Central memory CD8-positive, alpha-beta T cell (primary cell): ENCODE measurements around the gene GLIPR1L1.

Experiments
- ATAC-seq: fragments of 150-1000 bp; cut with Tn5 transposase; replicated peaks from 2 replicates; pipeline ENCODE4 v1.10.0; 2022; ENCODE audit warnings: mild to moderate bottlenecking, moderate FRiP score, moderate number of reproducible peaks; ENCODE audit not compliant: poor library complexity, severe bottlenecking; ENCODE audit errors: extremely low read depth
- DNase-seq, 2 donors: peaks; one replicate each; pipeline ENCODE4 v3.0.0; 2021; ENCODE audit warnings: low spot score in 2 of 2
- H3K27ac Mint-ChIP-seq: one replicate; pipeline ENCODE4 v1.8.0; 2022; ENCODE audit warnings: low read depth, mild to moderate bottlenecking, moderate library complexity, mixed read lengths
- H3K27me3 Mint-ChIP-seq: one replicate; pipeline ENCODE4 v1.8.0; 2022; ENCODE audit warnings: mixed read lengths
- H3K36me3 Mint-ChIP-seq: one replicate; pipeline ENCODE4 v1.8.0; 2022; ENCODE audit warnings: mild to moderate bottlenecking, moderate library complexity, mixed read lengths; ENCODE audit not compliant: insufficient read depth
- H3K4me1 Mint-ChIP-seq: one replicate; pipeline ENCODE4 v1.8.0; 2022; ENCODE audit warnings: mixed read lengths
- H3K4me3 Mint-ChIP-seq: one replicate; pipeline ENCODE4 v1.8.0; 2022; ENCODE audit warnings: mild to moderate bottlenecking, moderate library complexity, mixed read lengths
- H3K9me3 Mint-ChIP-seq: one replicate; pipeline ENCODE4 v1.8.0; 2022; ENCODE audit warnings: mixed read lengths

The GLIPR1L1 gene

DNA sequence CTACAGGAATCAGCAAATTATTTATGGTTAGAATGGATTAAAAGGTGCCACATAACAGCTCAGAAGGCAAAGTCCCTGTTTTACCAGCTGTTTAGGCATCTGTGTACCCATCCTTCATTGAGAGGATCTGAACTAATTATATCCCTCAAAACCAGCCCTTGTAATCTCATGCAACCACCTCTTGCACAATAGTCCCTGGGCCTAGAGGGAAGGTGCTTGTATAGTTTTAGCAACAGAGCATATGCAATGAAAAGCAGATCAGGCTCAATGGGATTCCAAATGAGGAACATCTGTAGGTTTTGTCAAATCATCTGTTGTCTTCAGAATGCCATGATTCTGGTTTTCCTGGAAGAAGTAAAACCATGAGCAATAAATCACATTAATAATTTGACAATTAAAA lies 30.4 kb downstream of the GLIPR1L1 start:
- H3K36me3 Mint-ChIP-seq, result no peaks in the 10 kb centered on the region
- ATAC-seq (no peak), DNase-seq (no peak)
- no peak overlapping the region for H3K4me3 Mint-ChIP-seq
- H3K27me3 Mint-ChIP-seq, result no peaks in the 10 kb centered on the region
- H3K27ac Mint-ChIP-seq, result no peak overlapping the region
- no peaks in the 10 kb centered on the region for H3K9me3 Mint-ChIP-seq
- no peaks in the 10 kb centered on the region for H3K4me1 Mint-ChIP-seq

DNA sequence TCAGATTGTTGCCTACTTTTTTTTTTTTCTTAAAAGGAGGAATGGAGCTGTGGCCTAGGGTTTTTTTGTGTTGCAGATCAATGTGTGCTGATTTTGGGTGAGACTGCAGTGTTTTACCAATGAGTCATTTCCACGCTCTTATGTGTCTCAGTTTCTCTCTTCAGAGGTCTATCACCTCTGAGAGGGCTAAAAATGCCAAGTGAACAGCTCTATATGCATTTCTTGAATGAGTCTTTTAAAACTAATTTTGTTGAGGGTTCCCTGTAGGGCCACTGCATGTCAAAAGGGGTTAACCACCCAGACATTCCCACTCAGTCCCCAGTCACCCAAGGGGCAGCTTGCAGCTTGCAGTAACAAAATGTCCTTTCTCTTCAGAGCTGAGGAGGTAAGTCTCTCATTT lies 32.2 kb downstream of the GLIPR1L1 start:
- Mint-ChIP-seq H3K27me3 (no peaks in the 10 kb centered on the region), H3K4me1 (no peaks in the 10 kb centered on the region), H3K36me3 (no peaks in the 10 kb centered on the region), H3K27ac (no peak overlapping the region), H3K4me3 (no peak overlapping the region), H3K9me3 (no peaks in the 10 kb centered on the region)
- DNase-seq (no peak), ATAC-seq (no peak)

DNA sequence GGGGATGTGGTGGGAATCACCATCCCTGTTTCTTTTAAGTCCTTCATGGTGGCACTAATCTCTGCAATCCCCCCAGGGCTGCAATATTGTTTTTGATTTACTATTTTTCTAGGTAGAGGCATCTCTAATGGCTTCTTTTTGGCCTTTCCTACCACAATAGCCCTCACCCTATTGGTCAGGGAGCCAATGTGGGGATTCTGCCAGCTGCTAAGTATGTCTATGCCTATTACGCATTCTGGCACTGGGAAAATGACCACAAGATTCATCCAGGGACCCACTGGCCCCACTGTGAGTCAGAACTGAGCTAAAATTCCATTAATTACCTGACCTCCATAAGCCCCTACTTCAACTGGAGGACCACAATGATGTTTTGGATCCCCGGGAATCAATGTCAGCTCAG lies 40.5 kb downstream of the GLIPR1L1 start:
- H3K27me3 Mint-ChIP-seq, result no peaks in the 10 kb centered on the region
- no peaks in the 10 kb centered on the region for H3K9me3 Mint-ChIP-seq
- no peak overlapping the region for H3K4me3 Mint-ChIP-seq
- no peaks in the 10 kb centered on the region for H3K36me3 Mint-ChIP-seq
- H3K27ac Mint-ChIP-seq, result no peak overlapping the region
- ATAC-seq (no peak), DNase-seq (no peak)
- no peaks in the 10 kb centered on the region for H3K4me1 Mint-ChIP-seq

DNA sequence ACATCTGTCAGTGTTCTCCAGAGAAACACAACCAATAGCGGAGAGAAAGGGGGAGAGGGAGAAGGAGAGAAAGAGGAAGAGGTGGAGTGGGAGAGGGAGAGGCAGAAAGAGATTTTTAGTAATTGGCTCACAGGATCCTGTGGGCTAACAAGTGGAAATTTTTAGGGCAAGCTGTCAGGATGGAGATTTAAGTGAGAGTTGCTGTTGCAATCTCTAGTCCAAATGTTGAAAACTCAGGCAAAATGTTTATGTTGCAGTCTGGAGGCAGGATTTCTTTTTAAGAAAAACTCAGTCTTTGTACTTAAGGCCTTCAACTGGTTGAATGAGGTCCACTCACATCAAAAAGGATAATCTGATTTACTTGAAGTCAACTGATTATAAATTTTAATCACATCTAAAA lies 43.9 kb downstream of the GLIPR1L1 start:
- Mint-ChIP-seq H3K27me3 (no peaks in the 10 kb centered on the region), H3K27ac (no peak overlapping the region), H3K36me3 (no peaks in the 10 kb centered on the region), H3K4me3 (no peak overlapping the region), H3K9me3 (no peaks in the 10 kb centered on the region), H3K4me1 (no peaks in the 10 kb centered on the region)
- DNase-seq, result no peak
- no peak for ATAC-seq

DNA sequence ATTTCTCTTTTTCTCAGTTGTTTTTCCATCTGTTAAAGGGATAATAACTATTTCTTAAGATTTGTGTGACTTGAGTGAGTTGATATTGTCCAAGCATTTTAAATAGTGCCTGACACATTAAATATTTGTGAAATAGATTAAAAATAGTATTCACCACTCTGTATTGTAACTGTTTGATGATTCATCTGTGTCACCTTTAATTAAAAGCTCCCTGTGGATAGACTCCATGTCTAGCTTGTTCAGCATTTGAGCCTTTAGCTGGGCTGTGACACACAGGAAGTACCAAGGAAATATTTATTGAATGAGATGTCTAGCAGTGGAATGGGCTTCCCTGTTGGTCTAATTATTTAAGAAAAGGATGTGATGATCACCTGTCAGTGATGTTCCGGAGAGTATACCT lies 54.6 kb downstream of the GLIPR1L1 start:
- Mint-ChIP-seq H3K27ac (peak overlapping the region; percentile 70), H3K36me3 (peaks cover 16% of the 10 kb centered on the region), H3K9me3 (no peaks in the 10 kb centered on the region), H3K4me3 (no peak overlapping the region), H3K27me3 (no peaks in the 10 kb centered on the region), H3K4me1 (peaks cover 38% of the 10 kb centered on the region)
- DNase-seq, result no peak
- no peak for ATAC-seq

DNA sequence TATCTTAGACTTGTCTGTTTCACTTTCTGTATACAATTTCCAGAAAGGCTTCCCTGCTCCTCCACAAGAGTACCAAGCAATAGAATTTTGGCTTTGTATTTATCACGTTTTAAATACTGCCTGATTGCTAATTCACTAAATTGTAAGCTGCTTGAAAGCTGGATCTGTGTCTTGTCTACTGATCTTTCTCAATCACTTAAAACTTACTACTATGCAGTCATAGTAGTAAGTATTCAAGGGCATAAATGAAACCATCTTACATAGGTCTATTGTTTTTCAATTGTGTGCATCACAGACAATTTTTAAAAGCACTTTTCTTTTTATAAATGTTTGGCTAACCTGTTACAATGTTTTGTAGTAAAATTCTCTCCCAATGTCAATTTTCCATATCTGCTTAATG lies 55.2 kb downstream of the GLIPR1L1 start:
- Mint-ChIP-seq H3K36me3 (peaks cover 16% of the 10 kb centered on the region), H3K4me3 (peak overlapping the region; percentile 90), H3K4me1 (peaks cover 38% of the 10 kb centered on the region), H3K27ac (peak overlapping the region; percentile 70), H3K9me3 (no peaks in the 10 kb centered on the region), H3K27me3 (no peaks in the 10 kb centered on the region)
- no peak for DNase-seq
- no peak for ATAC-seq

DNA sequence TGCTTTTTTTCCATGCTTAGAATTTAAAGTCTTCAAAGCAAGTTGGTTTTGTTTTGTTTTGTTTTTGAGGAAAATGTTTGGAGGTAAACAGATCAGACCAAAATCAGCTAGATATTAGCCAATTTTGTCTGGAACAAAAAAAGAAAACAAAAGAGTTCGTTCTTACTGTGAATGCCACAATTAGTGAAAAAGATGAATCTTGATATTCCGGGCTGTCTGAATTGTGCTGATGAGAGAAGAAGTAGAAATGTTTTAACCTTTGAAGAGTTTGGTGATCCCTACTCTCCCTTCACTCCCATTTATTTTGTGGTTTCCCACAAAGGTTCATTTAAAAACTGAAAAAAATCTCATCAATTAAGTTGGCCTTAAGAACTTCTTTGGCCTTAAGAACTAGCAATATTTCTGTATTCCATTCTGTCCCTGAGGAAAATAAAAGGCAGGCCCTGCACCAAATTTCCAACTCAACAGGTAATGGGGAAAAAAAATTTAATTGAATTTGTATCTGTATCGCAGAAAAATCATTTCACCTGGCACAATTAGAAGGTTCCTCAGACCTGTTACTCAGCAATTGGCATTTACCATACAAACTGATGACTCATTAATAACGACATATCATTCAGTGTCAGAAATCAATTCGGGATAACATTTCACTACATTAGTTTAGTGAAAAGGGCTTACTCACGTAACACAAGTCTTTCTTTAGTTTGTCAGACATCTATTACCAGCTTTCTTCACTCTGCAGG lies 55.9 kb downstream of the GLIPR1L1 start:
- peaks cover 38% of the 10 kb centered on the region for H3K4me1 Mint-ChIP-seq
- ATAC-seq, result no peak
- H3K27me3 Mint-ChIP-seq, result no peaks in the 10 kb centered on the region
- H3K36me3 Mint-ChIP-seq, result peaks cover 16% of the 10 kb centered on the region
- DNase-seq, result no peak
- no peaks in the 10 kb centered on the region for H3K9me3 Mint-ChIP-seq
- H3K27ac Mint-ChIP-seq, result peak overlapping the region; percentile 94
- H3K4me3 Mint-ChIP-seq, result peak overlapping the region; percentile 90

DNA sequence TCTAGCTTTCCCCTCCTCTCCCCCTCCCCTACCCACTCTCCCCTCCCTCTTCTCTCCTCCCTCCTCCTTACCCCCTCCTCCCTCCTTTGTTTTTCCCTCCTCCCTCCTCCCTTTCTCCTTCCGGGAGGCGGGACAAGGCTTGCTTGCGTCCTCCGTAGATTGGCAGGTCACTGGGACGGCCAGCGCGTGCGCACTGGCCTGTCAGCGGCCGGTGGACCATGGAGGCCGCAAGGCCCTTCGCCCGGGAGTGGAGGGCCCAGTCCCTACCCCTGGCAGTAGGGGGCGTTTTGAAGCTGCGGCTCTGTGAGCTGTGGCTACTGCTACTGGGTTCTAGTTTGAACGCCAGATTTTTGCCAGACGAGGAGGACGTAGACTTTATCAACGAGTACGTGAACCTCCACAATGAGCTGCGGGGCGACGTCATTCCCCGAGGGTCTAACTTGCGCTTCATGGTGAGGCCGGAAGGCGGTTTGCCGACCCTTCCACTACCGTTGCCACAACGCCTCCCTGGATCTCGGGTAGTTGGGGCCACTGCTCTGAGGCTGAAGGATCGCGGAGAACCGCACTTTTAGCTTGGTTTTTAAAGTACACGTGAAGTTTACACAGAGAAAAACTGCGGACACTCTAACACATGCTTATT lies 56.5 kb downstream of the GLIPR1L1 start, which contains the start of gene GLIPR1L2:
Gene GLIPR1L2, plus strand, starts transcription at position 191 of the 640 bp plus-strand sequence. Its CDS starts 28 bp downstream, at position 219.
- H3K36me3 Mint-ChIP-seq, result peaks cover 16% of the 10 kb centered on the region
- H3K9me3 Mint-ChIP-seq, result no peaks in the 10 kb centered on the region
- ATAC-seq (peak; percentile 81), DNase-seq (peak; percentile 75 to 81)
- H3K27ac Mint-ChIP-seq, result peak within 1 kb of the TSS; percentile 94
- H3K27me3 Mint-ChIP-seq, result no peaks in the 10 kb centered on the region
- H3K4me1 Mint-ChIP-seq, result peaks cover 45% of the 10 kb centered on the region
- peak within 1 kb of the TSS; percentile 90 for H3K4me3 Mint-ChIP-seq

DNA sequence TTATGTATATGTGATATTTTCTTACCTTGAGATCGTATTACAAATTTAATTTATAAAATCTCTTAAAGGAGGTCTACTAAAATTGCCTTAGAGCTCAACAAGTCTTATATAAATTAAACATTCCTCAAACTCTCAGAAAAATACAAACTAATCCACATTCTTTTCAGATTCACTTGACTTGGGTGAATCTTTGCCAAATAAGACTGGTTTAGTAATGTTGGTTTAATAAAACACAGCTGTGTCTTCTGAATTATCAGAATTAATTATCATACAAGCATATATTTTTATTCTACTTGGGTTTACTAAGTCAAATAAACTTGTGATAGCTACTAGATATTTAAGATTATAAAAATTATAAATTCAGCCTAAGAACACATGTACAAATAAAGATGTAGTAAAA lies 69.8 kb downstream of the GLIPR1L1 start:
- Mint-ChIP-seq H3K4me3 (no peak overlapping the region), H3K9me3 (no peaks in the 10 kb centered on the region), H3K4me1 (no peaks in the 10 kb centered on the region), H3K27ac (no peak overlapping the region), H3K36me3 (no peaks in the 10 kb centered on the region), H3K27me3 (no peaks in the 10 kb centered on the region)
- ATAC-seq (no peak), DNase-seq (no peak)

DNA sequence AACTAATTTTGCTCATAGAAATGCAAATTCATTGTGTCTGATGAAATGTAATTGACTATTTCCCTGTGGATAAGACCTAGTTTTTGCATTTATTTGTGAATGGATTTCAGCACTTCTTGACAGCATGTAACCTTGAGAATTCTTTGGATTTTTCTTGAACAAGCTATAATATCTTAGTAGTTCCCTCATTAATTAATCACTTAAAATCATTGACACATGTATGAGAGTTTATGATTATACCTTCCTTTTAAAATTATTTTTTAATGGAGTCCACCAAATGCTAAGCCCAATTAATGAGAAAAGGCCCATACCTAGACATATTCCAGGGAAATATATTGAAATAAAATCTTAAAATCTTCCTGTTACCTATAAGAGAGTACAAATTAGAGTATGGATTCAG lies 73.2 kb downstream of the GLIPR1L1 start:
- Mint-ChIP-seq H3K27me3 (no peaks in the 10 kb centered on the region), H3K27ac (no peak overlapping the region), H3K4me1 (no peaks in the 10 kb centered on the region), H3K4me3 (no peak overlapping the region), H3K36me3 (no peaks in the 10 kb centered on the region), H3K9me3 (no peaks in the 10 kb centered on the region)
- ATAC-seq (no peak), DNase-seq (no peak)

DNA sequence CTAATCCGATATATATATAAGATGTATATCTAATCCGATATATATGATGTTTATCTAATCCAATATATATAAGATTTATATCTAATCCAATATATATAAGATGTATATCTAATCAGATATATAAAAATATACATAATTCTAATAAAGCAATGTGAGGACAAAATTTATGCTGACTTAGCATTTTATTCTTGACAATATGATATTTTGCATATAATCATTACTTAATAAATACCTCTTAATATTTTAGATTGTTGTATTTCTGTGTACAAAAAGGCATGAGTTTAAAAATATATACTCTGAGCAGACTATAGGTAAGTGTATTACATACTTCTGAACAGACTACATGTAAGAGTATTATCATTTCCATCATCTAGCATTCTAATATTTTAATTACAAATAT lies 75.4 kb downstream of the GLIPR1L1 start:
- H3K4me3 Mint-ChIP-seq, result no peak overlapping the region
- no peaks in the 10 kb centered on the region for H3K27me3 Mint-ChIP-seq
- H3K36me3 Mint-ChIP-seq, result no peaks in the 10 kb centered on the region
- ATAC-seq, result no peak
- no peaks in the 10 kb centered on the region for H3K9me3 Mint-ChIP-seq
- H3K27ac Mint-ChIP-seq, result no peak overlapping the region
- no peak for DNase-seq
- H3K4me1 Mint-ChIP-seq, result no peaks in the 10 kb centered on the region

DNA sequence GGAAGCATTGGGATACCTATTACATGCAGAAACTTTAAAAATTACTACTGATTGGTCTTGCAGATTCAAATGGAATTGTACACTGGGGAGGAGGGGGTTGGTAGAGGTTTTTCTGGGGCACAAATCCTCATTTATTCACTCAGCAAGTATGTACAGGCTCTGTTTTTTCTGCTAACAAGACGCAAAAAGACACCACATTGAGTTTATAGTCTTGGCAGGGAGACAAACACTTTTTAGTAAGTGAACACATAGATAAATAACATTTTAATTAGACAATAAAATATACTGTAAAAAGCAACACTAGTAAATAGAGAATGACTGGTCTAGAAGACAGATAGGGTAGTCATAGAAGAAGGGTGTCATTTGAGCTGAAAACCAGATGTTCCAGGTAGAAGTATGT lies 80.2 kb downstream of the GLIPR1L1 start:
- Mint-ChIP-seq H3K27me3 (no peaks in the 10 kb centered on the region), H3K27ac (no peak overlapping the region), H3K9me3 (peaks cover 5% of the 10 kb centered on the region), H3K36me3 (no peaks in the 10 kb centered on the region), H3K4me3 (no peak overlapping the region), H3K4me1 (no peaks in the 10 kb centered on the region)
- ATAC-seq (no peak), DNase-seq (no peak)

DNA sequence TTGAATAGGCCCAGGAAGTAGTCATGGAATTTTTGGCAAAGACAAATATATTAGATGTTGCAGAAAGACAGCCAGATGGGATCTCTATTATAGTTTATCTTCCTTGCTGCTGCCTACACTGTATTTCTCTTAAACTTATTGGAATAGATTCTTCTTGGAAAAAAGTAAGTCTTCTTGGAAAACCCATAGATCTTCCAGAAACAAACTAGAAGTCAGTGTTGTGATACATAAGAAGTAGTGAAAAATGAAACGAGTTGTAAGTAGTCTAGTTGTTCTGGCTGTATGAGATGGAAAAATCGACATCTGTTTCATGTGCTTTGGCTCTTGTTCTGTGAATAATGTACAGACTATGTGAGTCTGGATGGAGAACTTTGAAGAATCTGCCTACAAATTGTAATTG lies 85.4 kb downstream of the GLIPR1L1 start:
- no peak overlapping the region for H3K4me3 Mint-ChIP-seq
- H3K9me3 Mint-ChIP-seq, result peaks cover 5% of the 10 kb centered on the region
- no peak for DNase-seq
- H3K4me1 Mint-ChIP-seq, result no peaks in the 10 kb centered on the region
- ATAC-seq, result no peak
- no peak overlapping the region for H3K27ac Mint-ChIP-seq
- no peaks in the 10 kb centered on the region for H3K36me3 Mint-ChIP-seq
- no peaks in the 10 kb centered on the region for H3K27me3 Mint-ChIP-seq
